ENCODE data around the gene MRPS34.

The MRPS34 gene

GRCh38 chr16:1768767-1769401 is 4.0 kb downstream of the MRPS34 start:
- DNase-seq, result no peak

- DNase-seq, result no peak
These were observed 4.7 kb downstream of the MRPS34 start for GRCh38 chr16:1768061-1768766.

- no peak for DNase-seq
These were observed 5.6 kb downstream of the MRPS34 start for GRCh38 chr16:1767116-1767994.

GRCh38 chr16:1766701-1767100 is 6.2 kb downstream of the MRPS34 start:
- no peak for DNase-seq

- DNase-seq, result no peak
These were observed 6.7 kb downstream of the MRPS34 start for GRCh38 chr16:1766231-1766630.

- no peak for DNase-seq
These were observed 7.1 kb downstream of the MRPS34 start for GRCh38 chr16:1765826-1766225.

GRCh38 chr16:1764971-1765370 is 8.0 kb downstream of the MRPS34 start:
- DNase-seq, result no peak

GRCh38 chr16:1763521-1764511 is 9.1 kb downstream of the MRPS34 start:
- no peak for DNase-seq

GRCh38 chr16:1762879-1763520 is 9.9 kb downstream of the MRPS34 start:
- no peak for DNase-seq

- no peak for DNase-seq
These were observed 10.6 kb downstream of the MRPS34 start for GRCh38 chr16:1762196-1762878.

- DNase-seq, result no peak
These were observed 11.2 kb downstream of the MRPS34 start for GRCh38 chr16:1761751-1762150.

GRCh38 chr16:1760911-1761310 is 12.0 kb downstream of the MRPS34 start:
- DNase-seq, result no peak

- no peak for DNase-seq
These were observed 13.4 kb downstream of the MRPS34 start for GRCh38 chr16:1759511-1759910.

- DNase-seq, result no peak
These were observed 14.0 kb downstream of the MRPS34 start for GRCh38 chr16:1758923-1759322.

GRCh38 chr16:1757714-1758461 is 15.0 kb downstream of the MRPS34 start:
- DNase-seq, result no peak

GRCh38 chr16:1754204-1754603 is 18.7 kb downstream of the MRPS34 start:
- DNase-seq, result no peak

- DNase-seq, result no peak
These were observed 20.1 kb downstream of the MRPS34 start for GRCh38 chr16:1752853-1753252.

GRCh38 chr16:1751946-1752345 is 21.0 kb downstream of the MRPS34 start:
- no peak for DNase-seq

GRCh38 chr16:1749152-1750117 is 23.5 kb downstream of the MRPS34 start:
- DNase-seq, result no peak

Data from NCI-H774 (cell line).